Measurements from ENCODE around the gene HHIPL1. TPM values are rescaled to one million over a fixed set of nuclear protein-coding genes. Genes with fewer than 3 reads are reported as not detected.

Gene HHIPL1
- total and polyA plus RNA-seq, 5 donors = 0.75 to 3.4 (median 2.0) TPM

GRCh38 chr14:99707921-99708320 lies 63.0 kb downstream of the HHIPL1 start:
- no peaks in the 10 kb centered on the region for H3K27me3 ChIP-seq (ENCODE audit: control insufficient read depth, insufficient read depth)
- intact Hi-C loops (cut with DNase I) = no loop called here
- DNase-seq (no peak), ATAC-seq (no peak)
- no peak overlapping the region for H3K4me3 ChIP-seq (ENCODE audit: low read length)
- no peaks in the 10 kb centered on the region for H3K9me3 ChIP-seq (ENCODE audit: control insufficient read depth, low read length)
- no peaks in the 10 kb centered on the region for H3K4me1 ChIP-seq (ENCODE audit: control insufficient read depth, insufficient read depth, low read length)
- WGBS = 97% methylated on average over 9 of the region's 9 CpGs
- H3K27ac ChIP-seq (ENCODE audit: low read length) = no peak overlapping the region

GRCh38 chr14:99708449-99708848 lies 63.5 kb downstream of the HHIPL1 start:
- Histone ChIP-seq H3K27ac (ENCODE audit: low read length) (no peak overlapping the region), H3K4me1 (ENCODE audit: control insufficient read depth, insufficient read depth, low read length) (no peaks in the 10 kb centered on the region), H3K4me3 (ENCODE audit: low read length) (no peak overlapping the region), H3K9me3 (ENCODE audit: control insufficient read depth, low read length) (no peaks in the 10 kb centered on the region), H3K27me3 (ENCODE audit: control insufficient read depth, insufficient read depth) (no peaks in the 10 kb centered on the region)
- WGBS = 82% methylated on average over 7 of the region's 7 CpGs
- ATAC-seq (no peak), DNase-seq (no peak)
- intact Hi-C loops (cut with DNase I) = no loop called here

- Histone ChIP-seq H3K27ac (ENCODE audit: low read length) (no peak overlapping the region), H3K4me1 (ENCODE audit: control insufficient read depth, insufficient read depth, low read length) (no peaks in the 10 kb centered on the region), H3K27me3 (ENCODE audit: control insufficient read depth, insufficient read depth) (no peaks in the 10 kb centered on the region), H3K4me3 (ENCODE audit: low read length) (no peak overlapping the region), H3K9me3 (ENCODE audit: control insufficient read depth, low read length) (no peaks in the 10 kb centered on the region)
- no peak for DNase-seq
- intact Hi-C loops (cut with DNase I) = no loop called here
- WGBS = 88% methylated on average over 3 of the region's 3 CpGs
- no peak for ATAC-seq
Observed at GRCh38 chr14:99713972-99714371, 69.0 kb downstream of the HHIPL1 start.

- Histone ChIP-seq H3K9me3 (ENCODE audit: control insufficient read depth, low read length) (no peaks in the 10 kb centered on the region), H3K27ac (ENCODE audit: low read length) (no peak overlapping the region), H3K4me3 (ENCODE audit: low read length) (no peak overlapping the region), H3K4me1 (ENCODE audit: control insufficient read depth, insufficient read depth, low read length) (no peaks in the 10 kb centered on the region), H3K27me3 (ENCODE audit: control insufficient read depth, insufficient read depth) (no peaks in the 10 kb centered on the region)
- DNase-seq = no peak
- WGBS = 70% methylated on average over 24 of the region's 24 CpGs
- ATAC-seq = no peak
- intact Hi-C loops (cut with DNase I) = no loop called here
Observed at GRCh38 chr14:99715266-99716000, 70.5 kb downstream of the HHIPL1 start.

GRCh38 chr14:99716091-99716849 lies 71.3 kb downstream of the HHIPL1 start:
- no peaks in the 10 kb centered on the region for H3K9me3 ChIP-seq (ENCODE audit: control insufficient read depth, low read length)
- intact Hi-C loops (cut with DNase I) = no loop called here
- no peaks in the 10 kb centered on the region for H3K27me3 ChIP-seq (ENCODE audit: control insufficient read depth, insufficient read depth)
- DNase-seq (no peak), ATAC-seq (no peak)
- H3K4me1 ChIP-seq (ENCODE audit: control insufficient read depth, insufficient read depth, low read length) = no peaks in the 10 kb centered on the region
- H3K4me3 ChIP-seq (ENCODE audit: low read length) = no peak overlapping the region
- H3K27ac ChIP-seq (ENCODE audit: low read length) = no peak overlapping the region
- 81% methylated on average over 10 of the region's 10 CpGs for WGBS

- DNase-seq = peak in 1 of 3 donors; percentile 34
- intact Hi-C loops (cut with DNase I) = no loop called here
Observed at GRCh38 chr14:99716850-99717681, 72.1 kb downstream of the HHIPL1 start.

GRCh38 chr14:99717682-99718013 lies 72.7 kb downstream of the HHIPL1 start:
- no peak overlapping the region for H3K27ac ChIP-seq (ENCODE audit: low read length)
- no peaks in the 10 kb centered on the region for H3K9me3 ChIP-seq (ENCODE audit: control insufficient read depth, low read length)
- intact Hi-C loops (cut with DNase I) = no loop called here
- no peaks in the 10 kb centered on the region for H3K27me3 ChIP-seq (ENCODE audit: control insufficient read depth, insufficient read depth)
- no peaks in the 10 kb centered on the region for H3K4me1 ChIP-seq (ENCODE audit: control insufficient read depth, insufficient read depth, low read length)
- WGBS = 84% methylated on average over 5 of the region's 5 CpGs
- H3K4me3 ChIP-seq (ENCODE audit: low read length) = no peak overlapping the region
- DNase-seq (no peak), ATAC-seq (no peak)

More at GRCh38 chr14:99716850-99717681, 72.1 kb downstream of the HHIPL1 start:
- H3K27me3 ChIP-seq (ENCODE audit: control insufficient read depth, insufficient read depth) = no peaks in the 10 kb centered on the region
- 95% methylated on average over 14 of the region's 14 CpGs for WGBS
- no peaks in the 10 kb centered on the region for H3K4me1 ChIP-seq (ENCODE audit: control insufficient read depth, insufficient read depth, low read length)
- H3K27ac ChIP-seq (ENCODE audit: low read length) = no peak overlapping the region
- H3K4me3 ChIP-seq (ENCODE audit: low read length) = no peak overlapping the region
- ATAC-seq = no peak
- H3K9me3 ChIP-seq (ENCODE audit: control insufficient read depth, low read length) = no peaks in the 10 kb centered on the region

GRCh38 chr14:99718031-99718810 lies 73.3 kb downstream of the HHIPL1 start:
- no peaks in the 10 kb centered on the region for H3K4me1 ChIP-seq (ENCODE audit: control insufficient read depth, insufficient read depth, low read length)
- no peaks in the 10 kb centered on the region for H3K9me3 ChIP-seq (ENCODE audit: control insufficient read depth, low read length)
- no peak for DNase-seq
- no peak overlapping the region for H3K27ac ChIP-seq (ENCODE audit: low read length)
- intact Hi-C loops (cut with DNase I) = no loop called here
- ATAC-seq = no peak
- no peak overlapping the region for H3K4me3 ChIP-seq (ENCODE audit: low read length)
- no peaks in the 10 kb centered on the region for H3K27me3 ChIP-seq (ENCODE audit: control insufficient read depth, insufficient read depth)
- WGBS = 71% methylated on average over 14 of the region's 14 CpGs

GRCh38 chr14:99718811-99719192 lies 73.9 kb downstream of the HHIPL1 start:
- Histone ChIP-seq H3K4me1 (ENCODE audit: control insufficient read depth, insufficient read depth, low read length) (no peaks in the 10 kb centered on the region), H3K27ac (ENCODE audit: low read length) (no peak overlapping the region), H3K4me3 (ENCODE audit: low read length) (no peak overlapping the region), H3K27me3 (ENCODE audit: control insufficient read depth, insufficient read depth) (no peaks in the 10 kb centered on the region), H3K9me3 (ENCODE audit: control insufficient read depth, low read length) (no peaks in the 10 kb centered on the region)
- no peak for DNase-seq
- intact Hi-C loops (cut with DNase I) = no loop called here
- WGBS = 83% methylated on average over 5 of the region's 5 CpGs
- no peak for ATAC-seq

- H3K27ac ChIP-seq (ENCODE audit: low read length) = no peak overlapping the region
- intact Hi-C loops (cut with DNase I) = no loop called here
- no peak for DNase-seq
- 97% methylated on average over 18 of the region's 18 CpGs for WGBS
- H3K4me3 ChIP-seq (ENCODE audit: low read length) = no peak overlapping the region
- H3K4me1 ChIP-seq (ENCODE audit: control insufficient read depth, insufficient read depth, low read length) = no peaks in the 10 kb centered on the region
- H3K9me3 ChIP-seq (ENCODE audit: control insufficient read depth, low read length) = no peaks in the 10 kb centered on the region
- no peak for ATAC-seq
- no peaks in the 10 kb centered on the region for H3K27me3 ChIP-seq (ENCODE audit: control insufficient read depth, insufficient read depth)
Observed at GRCh38 chr14:99720941-99721791, 76.2 kb downstream of the HHIPL1 start.

Measured in right cardiac atrium (tissue), 5 donors.